Measurements from ENCODE around the gene CHORDC1.

DNA sequence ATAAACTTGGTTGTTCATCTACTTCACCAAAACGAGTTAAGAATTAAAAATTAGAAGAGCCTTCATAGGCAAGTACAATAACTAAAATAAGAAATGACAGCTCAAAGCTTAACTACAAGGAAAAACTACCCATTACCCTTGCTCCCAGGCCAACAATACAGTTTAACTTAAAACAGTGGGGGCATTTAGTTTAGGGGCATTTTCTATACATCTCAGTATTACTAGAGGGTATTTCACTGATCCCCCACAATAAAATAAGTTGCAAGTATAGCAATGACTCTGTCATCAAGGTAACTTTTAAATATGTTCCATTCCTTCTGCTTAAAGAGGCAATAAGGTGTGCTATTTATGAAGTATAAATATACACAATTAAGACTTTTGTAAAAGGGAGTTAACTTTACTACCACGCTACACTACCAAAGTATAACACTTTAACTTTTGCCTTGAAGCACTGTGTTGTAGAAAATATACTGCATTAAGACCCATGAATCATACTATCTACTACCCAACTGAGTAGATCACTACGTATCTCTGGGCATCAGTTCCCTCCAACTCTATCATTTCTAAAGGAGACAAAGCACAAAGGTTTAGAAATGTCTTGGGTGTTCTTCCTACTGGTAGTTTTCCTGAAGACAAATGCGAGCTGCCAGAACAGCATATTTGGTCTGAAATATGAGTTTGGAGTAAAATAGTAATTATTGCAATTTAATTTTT lies 29.8 kb downstream of the CHORDC1 start:
- TF ChIP-seq, protein P1, sequence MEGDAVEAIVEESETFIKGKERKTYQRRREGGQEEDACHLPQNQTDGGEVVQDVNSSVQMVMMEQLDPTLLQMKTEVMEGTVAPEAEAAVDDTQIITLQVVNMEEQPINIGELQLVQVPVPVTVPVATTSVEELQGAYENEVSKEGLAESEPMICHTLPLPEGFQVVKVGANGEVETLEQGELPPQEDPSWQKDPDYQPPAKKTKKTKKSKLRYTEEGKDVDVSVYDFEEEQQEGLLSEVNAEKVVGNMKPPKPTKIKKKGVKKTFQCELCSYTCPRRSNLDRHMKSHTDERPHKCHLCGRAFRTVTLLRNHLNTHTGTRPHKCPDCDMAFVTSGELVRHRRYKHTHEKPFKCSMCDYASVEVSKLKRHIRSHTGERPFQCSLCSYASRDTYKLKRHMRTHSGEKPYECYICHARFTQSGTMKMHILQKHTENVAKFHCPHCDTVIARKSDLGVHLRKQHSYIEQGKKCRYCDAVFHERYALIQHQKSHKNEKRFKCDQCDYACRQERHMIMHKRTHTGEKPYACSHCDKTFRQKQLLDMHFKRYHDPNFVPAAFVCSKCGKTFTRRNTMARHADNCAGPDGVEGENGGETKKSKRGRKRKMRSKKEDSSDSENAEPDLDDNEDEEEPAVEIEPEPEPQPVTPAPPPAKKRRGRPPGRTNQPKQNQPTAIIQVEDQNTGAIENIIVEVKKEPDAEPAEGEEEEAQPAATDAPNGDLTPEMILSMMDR (conservative IDR thresholded peaks at IDR 0.05), result no peak
- no peak for TF ChIP-seq ZFX (IDR thresholded peaks at IDR 0.05)

Measured in C4-2B (cell line).